NCI-H1417 (cell line): ENCODE measurements around the gene BRPF1.

Experiments
- DNase-seq, 3 experiments: peaks; one replicate each; lab custom pipeline; 2025; lab: John Stamatoyannopoulos, UW

BRPF1 gene

GRCh38 chr3:9736831-9737230 is 5.3 kb downstream of the BRPF1 start:
- DNase-seq = no peak

- DNase-seq = no peak
These were observed 7.6 kb downstream of the BRPF1 start for GRCh38 chr3:9739181-9739580.

GRCh38 chr3:9742560-9742959 is 11.0 kb downstream of the BRPF1 start:
- DNase-seq = no peak

GRCh38 chr3:9743548-9743947 is 12.0 kb downstream of the BRPF1 start:
- DNase-seq = no peak

- DNase-seq = no peak
These were observed 12.6 kb downstream of the BRPF1 start for GRCh38 chr3:9744162-9744561.

GRCh38 chr3:9745521-9745920 is 14.0 kb downstream of the BRPF1 start:
- no peak for DNase-seq

- no peak for DNase-seq
These were observed 14.8 kb downstream of the BRPF1 start for GRCh38 chr3:9746330-9746729.

- DNase-seq = no peak
These were observed 15.7 kb downstream of the BRPF1 start for GRCh38 chr3:9747267-9747666.

GRCh38 chr3:9748031-9748430 is 16.5 kb downstream of the BRPF1 start:
- no peak for DNase-seq

- DNase-seq = no peak
These were observed 17.7 kb downstream of the BRPF1 start for GRCh38 chr3:9749296-9749644.

- DNase-seq = peak; percentile 90 to 97 (median 92)
These were observed 18.4 kb downstream of the BRPF1 start, which contains the start of gene OGG1 for GRCh38 chr3:9749645-9750555. OGG1 (plus strand) TSS chr3:9749952; CDS start chr3:9750287, 335 bp downstream.

- DNase-seq = peak in 1 of 3 experiments; percentile 8
These were observed 19.2 kb downstream of the BRPF1 start for GRCh38 chr3:9750556-9751411.

GRCh38 chr3:9754678-9755077 is 23.1 kb downstream of the BRPF1 start:
- no peak for DNase-seq

GRCh38 chr3:9757427-9757826 is 25.9 kb downstream of the BRPF1 start:
- no peak for DNase-seq

- DNase-seq = no peak
These were observed 29.4 kb downstream of the BRPF1 start for GRCh38 chr3:9760779-9761505.

- no peak for DNase-seq
These were observed 30.4 kb downstream of the BRPF1 start for GRCh38 chr3:9761919-9762318.

- no peak for DNase-seq
These were observed 31.3 kb downstream of the BRPF1 start for GRCh38 chr3:9762871-9763270.

- DNase-seq = no peak
These were observed 34.3 kb downstream of the BRPF1 start for GRCh38 chr3:9765865-9766264.

- no peak for DNase-seq
These were observed 35.9 kb downstream of the BRPF1 start for GRCh38 chr3:9767418-9767817.

- DNase-seq = no peak
These were observed 36.7 kb downstream of the BRPF1 start for GRCh38 chr3:9768141-9768775.

GRCh38 chr3:9769012-9769411 is 37.5 kb downstream of the BRPF1 start:
- DNase-seq = no peak
